ENCODE data around the gene ZBTB11.
"Not testable (repeated sequence)": the region's sequence is repeated elsewhere in the genome, so short reads cannot be mapped to it uniquely, and the experiment has no call there.

ZBTB11 gene

DNA sequence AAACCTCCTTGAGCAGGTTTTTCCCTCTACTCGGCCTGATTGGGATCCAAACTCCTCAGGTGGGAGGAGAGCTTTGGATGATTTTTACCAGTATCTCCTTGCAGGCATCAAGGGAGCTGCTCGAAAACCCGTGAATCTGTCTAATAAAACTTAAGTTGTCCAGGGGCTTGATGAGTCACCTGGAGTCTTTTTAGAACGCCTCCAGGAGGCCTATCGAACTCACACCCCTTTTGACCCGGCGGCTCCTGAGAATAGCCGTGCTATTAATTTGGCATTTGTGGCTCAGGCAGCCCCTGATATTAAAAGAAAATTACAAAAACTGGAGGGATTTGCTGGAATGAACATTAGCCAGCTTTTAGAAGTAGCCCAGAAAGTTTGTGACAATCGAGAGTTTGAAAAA, 41.6 kb downstream of the ZBTB11 start:
- Histone ChIP-seq H3K36me3 (ENCODE audit: control insufficient read depth in 5 of 5, insufficient read depth in 5 of 5, low read length in 5 of 5) (no peaks in the 10 kb centered on the region), H3K27me3 (ENCODE audit: control insufficient read depth in 5 of 5, insufficient read depth in 4 of 5, low read length in 5 of 5) (no peaks in the 10 kb centered on the region), H3K9me3 (ENCODE audit: control insufficient read depth in 5 of 5, low read length in 5 of 5) (no peaks in the 10 kb centered on the region), H3K9ac (ENCODE audit: low read length in 5 of 5) (no peak overlapping the region), H3K4me1 (ENCODE audit: control insufficient read depth in 5 of 5, insufficient read depth in 5 of 5, low read length in 5 of 5) (peaks cover 0 to 4% (median 0%) of the 10 kb centered on the region in 5 donors), H3K27ac (ENCODE audit: low read depth, low read length) (no peak overlapping the region), H3K4me3 (ENCODE audit: low read depth in 1 of 5, low read length in 5 of 5) (no peak overlapping the region)

DNA sequence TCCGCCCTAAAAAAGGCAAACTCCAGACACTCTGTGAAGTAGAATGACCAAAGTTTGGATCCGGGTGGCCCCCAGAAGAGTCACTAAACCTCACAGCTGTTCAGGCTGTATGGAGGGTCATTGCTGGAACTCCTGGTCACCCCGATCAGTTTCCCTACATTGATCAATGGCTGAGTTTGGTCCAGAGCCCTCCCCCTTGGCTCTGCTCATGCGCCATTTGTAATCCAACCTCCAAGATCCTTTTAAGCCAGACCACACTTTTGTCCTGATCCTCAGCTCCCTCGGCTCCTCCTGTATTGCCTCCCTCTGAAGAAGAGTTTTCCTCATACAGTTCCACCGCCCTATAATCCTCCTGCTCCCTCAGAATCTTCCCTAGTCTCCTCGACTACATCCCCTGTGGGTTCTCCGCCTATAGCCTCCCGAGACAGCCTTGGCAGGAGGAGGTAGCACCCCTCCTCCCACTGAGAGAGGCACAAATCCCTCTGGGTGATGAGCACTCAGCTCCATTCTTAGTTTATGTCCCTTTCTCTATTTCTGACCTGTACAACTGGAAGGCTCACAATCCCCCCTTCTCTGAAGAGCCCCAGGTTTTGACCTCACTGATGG, 42.2 kb downstream of the ZBTB11 start:
- no peaks in the 10 kb centered on the region for H3K36me3 ChIP-seq (ENCODE audit: control insufficient read depth in 5 of 5, insufficient read depth in 5 of 5, low read length in 5 of 5)
- H3K9me3 ChIP-seq (ENCODE audit: control insufficient read depth in 5 of 5, low read length in 5 of 5), result no peaks in the 10 kb centered on the region
- H3K4me3 ChIP-seq (ENCODE audit: low read depth in 1 of 5, low read length in 5 of 5), result no peak overlapping the region
- H3K27me3 ChIP-seq (ENCODE audit: control insufficient read depth in 5 of 5, insufficient read depth in 4 of 5, low read length in 5 of 5), result no peaks in the 10 kb centered on the region
- H3K27ac ChIP-seq (ENCODE audit: low read depth, low read length), result no peak overlapping the region
- H3K9ac ChIP-seq (ENCODE audit: low read length in 5 of 5), result no peak overlapping the region
- peaks cover 0 to 4% (median 0%) of the 10 kb centered on the region in 5 donors for H3K4me1 ChIP-seq (ENCODE audit: control insufficient read depth in 5 of 5, insufficient read depth in 5 of 5, low read length in 5 of 5)

DNA sequence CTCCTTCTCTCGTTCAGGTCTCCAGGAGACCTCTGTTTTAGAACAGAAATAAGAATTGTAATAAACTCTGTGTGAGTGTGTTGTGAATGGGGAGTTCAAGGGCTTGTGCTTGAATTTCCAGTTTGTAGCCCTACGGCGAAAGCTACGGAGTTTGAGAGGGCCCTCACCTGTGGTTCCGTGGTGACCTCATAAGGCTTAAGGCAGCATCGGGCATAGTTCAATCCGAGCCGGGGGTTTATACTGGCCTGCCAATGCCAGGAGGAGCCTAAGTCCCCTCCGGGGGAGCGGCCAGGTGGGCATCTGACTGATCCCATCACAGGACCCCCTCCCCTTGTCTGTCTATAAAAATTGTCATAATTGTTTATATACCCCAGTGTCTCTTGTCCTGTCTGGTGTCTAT, 43.7 kb downstream of the ZBTB11 start:
- H3K27ac ChIP-seq (ENCODE audit: low read depth, low read length), result no peak overlapping the region

DNA sequence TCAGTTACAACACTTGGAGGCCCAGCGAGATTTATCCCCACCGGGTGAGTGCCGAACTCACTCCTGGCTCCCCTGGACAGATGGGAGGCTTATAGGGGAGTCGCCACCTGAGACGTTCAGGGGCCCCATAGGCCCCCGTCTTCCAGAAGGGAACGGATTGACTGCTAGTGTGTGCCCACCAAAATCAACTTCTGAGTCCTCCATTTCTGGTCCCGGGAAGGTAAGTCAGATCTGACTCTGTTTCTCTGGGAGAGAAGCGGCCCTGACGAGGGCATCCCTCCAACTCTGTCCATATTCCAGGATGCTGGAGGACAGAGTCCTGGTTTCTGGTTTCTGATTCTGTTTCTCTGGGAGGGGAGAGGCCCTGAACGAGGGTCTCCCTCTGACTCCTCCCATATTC, 44.3 kb downstream of the ZBTB11 start:
- H3K9me3 ChIP-seq (ENCODE audit: control insufficient read depth in 5 of 5, low read length in 5 of 5), result no peaks in the 10 kb centered on the region
- H3K9ac ChIP-seq (ENCODE audit: low read length in 5 of 5), result no peak overlapping the region
- H3K27ac ChIP-seq (ENCODE audit: low read depth, low read length), result no peak overlapping the region
- no peak overlapping the region for H3K4me3 ChIP-seq (ENCODE audit: low read depth in 1 of 5, low read length in 5 of 5)
- H3K36me3 ChIP-seq (ENCODE audit: control insufficient read depth in 5 of 5, insufficient read depth in 5 of 5, low read length in 5 of 5), result no peaks in the 10 kb centered on the region
- H3K27me3 ChIP-seq (ENCODE audit: control insufficient read depth in 5 of 5, insufficient read depth in 4 of 5, low read length in 5 of 5), result no peaks in the 10 kb centered on the region
- peaks cover 0 to 4% (median 0%) of the 10 kb centered on the region in 5 donors for H3K4me1 ChIP-seq (ENCODE audit: control insufficient read depth in 5 of 5, insufficient read depth in 5 of 5, low read length in 5 of 5)

More for the DNA sequence above, 43.7 kb downstream of the ZBTB11 start:
- peaks cover 0 to 4% (median 0%) of the 10 kb centered on the region in 5 donors for H3K4me1 ChIP-seq (ENCODE audit: control insufficient read depth in 5 of 5, insufficient read depth in 5 of 5, low read length in 5 of 5)
- H3K27me3 ChIP-seq (ENCODE audit: control insufficient read depth in 5 of 5, insufficient read depth in 4 of 5, low read length in 5 of 5), result no peaks in the 10 kb centered on the region
- H3K9ac ChIP-seq (ENCODE audit: low read length in 5 of 5), result no peak overlapping the region
- no peak overlapping the region for H3K4me3 ChIP-seq (ENCODE audit: low read depth in 1 of 5, low read length in 5 of 5)
- no peaks in the 10 kb centered on the region for H3K9me3 ChIP-seq (ENCODE audit: control insufficient read depth in 5 of 5, low read length in 5 of 5)
- H3K36me3 ChIP-seq (ENCODE audit: control insufficient read depth in 5 of 5, insufficient read depth in 5 of 5, low read length in 5 of 5), result no peaks in the 10 kb centered on the region

DNA sequence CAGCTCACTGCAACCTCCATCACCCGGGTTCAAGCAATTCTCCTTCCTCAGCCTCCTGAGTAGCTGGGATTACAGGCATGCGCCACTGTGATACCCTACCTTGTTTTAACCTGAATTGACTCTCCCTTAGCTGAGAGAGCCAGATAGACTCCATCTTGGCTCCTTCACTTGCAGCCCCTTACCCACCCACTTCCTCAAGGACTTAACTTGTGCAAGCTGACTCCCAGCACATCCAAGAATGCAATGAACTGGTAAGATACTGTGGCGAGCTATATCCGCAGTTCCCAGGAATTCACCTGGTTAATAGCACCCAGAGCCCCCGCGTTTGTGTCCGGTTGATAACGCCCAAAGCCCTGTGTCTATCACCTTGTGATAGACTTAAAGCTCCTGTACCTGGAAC, 45.0 kb downstream of the ZBTB11 start:
- H3K27ac ChIP-seq (ENCODE audit: low read depth, low read length); H3K36me3 ChIP-seq (ENCODE audit: control insufficient read depth in 5 of 5, insufficient read depth in 5 of 5, low read length in 5 of 5); H3K9ac ChIP-seq (ENCODE audit: low read length in 5 of 5); H3K27me3 ChIP-seq (ENCODE audit: control insufficient read depth in 5 of 5, insufficient read depth in 4 of 5, low read length in 5 of 5); H3K4me3 ChIP-seq (ENCODE audit: low read depth in 1 of 5, low read length in 5 of 5); H3K4me1 ChIP-seq (ENCODE audit: control insufficient read depth in 5 of 5, insufficient read depth in 5 of 5, low read length in 5 of 5); H3K9me3 ChIP-seq (ENCODE audit: control insufficient read depth in 5 of 5, low read length in 5 of 5): not testable (repeated sequence)

DNA sequence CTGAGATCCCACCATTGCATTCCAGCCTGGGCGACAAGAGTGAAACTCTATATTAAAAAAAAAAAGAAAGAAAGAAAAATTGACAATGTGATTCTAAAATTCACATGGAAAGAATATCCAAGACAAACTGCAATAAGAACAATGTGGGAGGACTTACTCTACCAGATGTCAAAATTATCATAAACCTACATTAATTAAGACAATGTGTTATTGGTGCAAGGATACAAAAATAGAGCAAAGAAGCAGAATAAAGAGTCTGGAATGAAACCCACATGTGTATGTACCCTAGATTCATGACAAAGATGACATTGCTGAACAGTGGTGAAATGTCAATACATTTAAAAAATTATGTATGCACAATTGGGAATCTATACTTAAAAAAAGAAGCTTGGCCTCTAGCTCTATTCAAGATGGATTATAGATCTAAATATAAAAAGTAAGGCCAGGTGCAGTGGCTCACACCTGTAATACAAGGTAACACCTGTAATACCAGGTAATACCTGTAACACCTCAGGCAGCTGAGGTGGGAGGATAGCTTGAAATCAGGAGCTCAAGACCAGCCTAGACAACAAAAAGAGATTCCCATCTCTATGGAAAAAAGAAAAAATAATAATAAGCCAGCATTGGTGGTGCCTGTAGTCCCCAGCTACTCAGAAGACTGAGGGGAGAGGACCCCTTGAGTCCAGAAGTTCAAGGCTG, 45.7 kb downstream of the ZBTB11 start:
- Histone ChIP-seq H3K9ac (ENCODE audit: low read length in 5 of 5) (no peak overlapping the region), H3K9me3 (ENCODE audit: control insufficient read depth in 5 of 5, low read length in 5 of 5) (no peaks in the 10 kb centered on the region), H3K36me3 (ENCODE audit: control insufficient read depth in 5 of 5, insufficient read depth in 5 of 5, low read length in 5 of 5) (no peaks in the 10 kb centered on the region), H3K27me3 (ENCODE audit: control insufficient read depth in 5 of 5, insufficient read depth in 4 of 5, low read length in 5 of 5) (no peaks in the 10 kb centered on the region), H3K27ac (ENCODE audit: low read depth, low read length) (no peak overlapping the region), H3K4me3 (ENCODE audit: low read depth in 1 of 5, low read length in 5 of 5) (no peak overlapping the region), H3K4me1 (ENCODE audit: control insufficient read depth in 5 of 5, insufficient read depth in 5 of 5, low read length in 5 of 5) (peaks cover 0 to 4% (median 0%) of the 10 kb centered on the region in 5 donors)

DNA sequence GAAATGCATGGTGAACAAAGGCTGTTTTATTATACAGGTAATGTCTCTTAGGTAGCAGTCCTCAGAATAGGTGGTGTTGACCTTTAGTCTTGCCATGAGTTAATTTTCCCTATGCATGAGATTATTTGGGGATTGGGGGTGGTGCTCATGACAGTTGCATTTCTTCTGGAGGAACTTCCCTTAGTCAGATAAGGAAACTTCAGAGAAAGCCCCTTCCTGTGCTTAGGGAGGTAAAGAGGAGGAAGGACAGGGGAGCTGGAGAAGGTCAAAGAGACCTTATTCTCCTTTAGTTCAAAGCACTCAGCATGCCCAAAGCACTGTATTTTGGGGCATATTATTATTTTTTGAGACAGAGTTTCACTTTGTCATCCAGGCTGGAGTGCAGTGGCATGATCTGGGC, 47.7 kb downstream of the ZBTB11 start:
- Histone ChIP-seq H3K27me3 (ENCODE audit: control insufficient read depth in 5 of 5, insufficient read depth in 4 of 5, low read length in 5 of 5) (no peaks in the 10 kb centered on the region), H3K4me3 (ENCODE audit: low read depth in 1 of 5, low read length in 5 of 5) (no peak overlapping the region), H3K36me3 (ENCODE audit: control insufficient read depth in 5 of 5, insufficient read depth in 5 of 5, low read length in 5 of 5) (no peaks in the 10 kb centered on the region), H3K9ac (ENCODE audit: low read length in 5 of 5) (no peak overlapping the region), H3K9me3 (ENCODE audit: control insufficient read depth in 5 of 5, low read length in 5 of 5) (no peaks in the 10 kb centered on the region), H3K4me1 (ENCODE audit: control insufficient read depth in 5 of 5, insufficient read depth in 5 of 5, low read length in 5 of 5) (no peaks in the 10 kb centered on the region), H3K27ac (ENCODE audit: low read depth, low read length) (no peak overlapping the region)

DNA sequence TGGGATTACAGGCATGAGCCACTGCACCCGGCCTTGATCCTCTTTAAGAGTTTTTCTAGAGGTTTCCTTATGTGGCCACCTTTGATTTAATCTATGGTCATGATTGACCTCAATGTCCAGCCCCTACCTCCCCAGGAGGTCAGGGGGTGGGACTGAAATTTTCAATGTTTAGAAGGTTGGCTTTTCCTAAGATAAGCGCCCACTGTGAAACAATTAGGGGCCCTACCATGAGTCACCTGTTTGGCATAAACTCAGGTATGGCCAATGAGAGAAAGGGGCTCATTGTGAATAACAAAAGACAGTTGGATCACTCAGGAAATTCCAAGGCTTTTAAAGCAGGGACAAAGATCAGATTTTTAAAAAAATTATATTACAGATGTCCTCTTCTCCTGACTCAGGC, 51.1 kb downstream of the ZBTB11 start:
- no peaks in the 10 kb centered on the region for H3K36me3 ChIP-seq (ENCODE audit: control insufficient read depth in 5 of 5, insufficient read depth in 5 of 5, low read length in 5 of 5)
- H3K27ac ChIP-seq (ENCODE audit: low read depth, low read length), result no peak overlapping the region
- H3K9ac ChIP-seq (ENCODE audit: low read length in 5 of 5), result no peak overlapping the region
- H3K9me3 ChIP-seq (ENCODE audit: control insufficient read depth in 5 of 5, low read length in 5 of 5), result no peaks in the 10 kb centered on the region
- H3K27me3 ChIP-seq (ENCODE audit: control insufficient read depth in 5 of 5, insufficient read depth in 4 of 5, low read length in 5 of 5), result no peaks in the 10 kb centered on the region
- no peaks in the 10 kb centered on the region for H3K4me1 ChIP-seq (ENCODE audit: control insufficient read depth in 5 of 5, insufficient read depth in 5 of 5, low read length in 5 of 5)
- no peak overlapping the region for H3K4me3 ChIP-seq (ENCODE audit: low read depth in 1 of 5, low read length in 5 of 5)

DNA sequence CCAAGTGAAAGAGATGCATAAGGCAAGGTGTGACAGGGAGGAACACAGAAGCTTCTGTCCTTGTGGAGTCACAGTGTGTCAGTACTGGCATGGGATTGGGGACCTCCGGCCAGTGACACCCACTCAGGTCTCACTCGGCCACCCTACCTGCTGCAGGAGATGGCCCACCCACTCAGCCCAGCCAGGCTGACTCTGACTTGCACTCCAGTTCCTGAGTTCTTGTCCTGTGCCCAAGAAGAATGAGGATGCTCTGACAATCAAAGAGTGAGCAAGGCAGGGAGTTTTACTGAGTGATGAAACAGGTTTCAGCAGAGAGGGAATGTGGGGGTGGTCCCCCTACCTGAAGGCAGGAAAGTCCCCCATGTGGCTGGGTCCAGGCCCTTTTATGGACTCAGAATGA, 52.1 kb downstream of the ZBTB11 start:
- Histone ChIP-seq H3K36me3 (ENCODE audit: control insufficient read depth in 5 of 5, insufficient read depth in 5 of 5, low read length in 5 of 5) (no peaks in the 10 kb centered on the region), H3K9me3 (ENCODE audit: control insufficient read depth in 5 of 5, low read length in 5 of 5) (peaks cover 0 to 2% (median 0%) of the 10 kb centered on the region in 5 donors), H3K4me3 (ENCODE audit: low read depth in 1 of 5, low read length in 5 of 5) (no peak overlapping the region), H3K27ac (ENCODE audit: low read depth, low read length) (no peak overlapping the region), H3K4me1 (ENCODE audit: control insufficient read depth in 5 of 5, insufficient read depth in 5 of 5, low read length in 5 of 5) (no peaks in the 10 kb centered on the region), H3K27me3 (ENCODE audit: control insufficient read depth in 5 of 5, insufficient read depth in 4 of 5, low read length in 5 of 5) (no peaks in the 10 kb centered on the region), H3K9ac (ENCODE audit: low read length in 5 of 5) (no peak overlapping the region)

DNA sequence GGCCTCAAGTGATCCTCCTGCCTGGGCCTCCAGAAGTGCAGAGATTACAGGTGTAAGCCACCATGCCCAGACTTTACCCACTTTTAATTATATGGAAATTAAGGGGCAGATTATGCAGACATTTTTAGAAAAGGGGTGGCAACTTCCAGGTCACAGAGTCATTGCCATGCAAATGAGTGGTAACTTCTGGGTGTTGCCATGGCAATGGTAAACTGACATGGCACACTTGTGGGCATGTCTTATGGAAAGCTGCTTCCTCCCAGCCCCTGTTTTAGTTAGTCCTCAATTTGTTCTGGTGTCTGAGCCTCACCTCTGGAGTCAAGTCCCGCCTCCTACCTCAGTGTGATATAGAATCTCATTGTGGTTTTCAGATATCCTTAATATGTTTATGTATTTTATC, 53.3 kb downstream of the ZBTB11 start:
- no peaks in the 10 kb centered on the region for H3K27me3 ChIP-seq (ENCODE audit: control insufficient read depth in 5 of 5, insufficient read depth in 4 of 5, low read length in 5 of 5)
- peaks cover 0 to 5% (median 0%) of the 10 kb centered on the region in 5 donors for H3K9me3 ChIP-seq (ENCODE audit: control insufficient read depth in 5 of 5, low read length in 5 of 5)
- H3K4me1 ChIP-seq (ENCODE audit: control insufficient read depth in 5 of 5, insufficient read depth in 5 of 5, low read length in 5 of 5), result no peaks in the 10 kb centered on the region
- no peak overlapping the region for H3K9ac ChIP-seq (ENCODE audit: low read length in 5 of 5)
- H3K36me3 ChIP-seq (ENCODE audit: control insufficient read depth in 5 of 5, insufficient read depth in 5 of 5, low read length in 5 of 5), result no peaks in the 10 kb centered on the region
- H3K27ac ChIP-seq (ENCODE audit: low read depth, low read length), result no peak overlapping the region
- no peak overlapping the region for H3K4me3 ChIP-seq (ENCODE audit: low read depth in 1 of 5, low read length in 5 of 5)
